A549 (cell line): ENCODE data around the gene ALKBH7.
A peak's percentile ranks its signal among the peaks of the same experiment; 100 is the strongest.

ENCODE experiments used
- CEBPB ChIP-seq, 2 experiments: fragments of >200 bp in 1 of 2; sonication (Bioruptor Twin) in 1 of 2; formaldehyde crosslinking in 1 of 2; IDR thresholded peaks; 2 replicates each; pipeline ENCODE4 v1.6.1; 2012 to 2016
- CTCF ChIP-seq: fragments of >200 bp; sonication (Bioruptor Twin); formaldehyde crosslinking; IDR thresholded peaks from 3 replicates; pipeline ENCODE4 v1.5.1; 2016
- JUN ChIP-seq, 2 experiments: fragments of >200 bp; sonication (Bioruptor Twin); formaldehyde crosslinking; IDR thresholded peaks; 2 replicates in 1 of 2; 3 replicates in 1 of 2; pipeline ENCODE4 v1.6.1; 2016 to 2017
- MAZ ChIP-seq: fragments of 150-350 bp; IDR thresholded peaks from 2 replicates; pipeline ENCODE4 v1.6.1; 2014; ENCODE audit warnings: antibody characterized with exemption, low read depth, low read length, borderline replicate concordance
- POLR2A ChIP-seq: IDR thresholded peaks from 2 replicates; pipeline ENCODE4 v1.6.1; 2012; ENCODE audit warnings: mild to moderate bottlenecking, low read length
- RAD21 ChIP-seq, 2 experiments: fragments of >200 bp in 1 of 2; sonication (Bioruptor Twin) in 1 of 2; formaldehyde crosslinking in 1 of 2; IDR thresholded peaks in 1 of 2; conservative IDR thresholded peaks in 1 of 2; 2 replicates in 1 of 2; 3 replicates in 1 of 2; pipeline ENCODE4 v1.6.1; 2012 to 2018; ENCODE audit warnings: inconsistent platforms in 1 of 2
- RARB ChIP-seq: fragments of 250-450 bp; sonication (Bioruptor Pico); IDR thresholded peaks from 2 replicates; pipeline ENCODE4 v1.8.0; 2021; ENCODE audit warnings: mild to moderate bottlenecking, moderate library complexity
- ZFP36 ChIP-seq: fragments of 450-650 bp; IDR thresholded peaks from 2 replicates; pipeline ENCODE4 v1.6.1; 2014; ENCODE audit warnings: borderline replicate concordance; ENCODE audit not compliant: partially characterized antibody

GRCh38 chr19:6417713-6418561 is 45.3 kb downstream of the ALKBH7 start:
- no peak for TF ChIP-seq JUN (IDR thresholded peaks at IDR 0.05)
- TF ChIP-seq RAD21 (conservative IDR thresholded peaks at IDR 0.05 in 1 of 2, IDR thresholded peaks at IDR 0.05 in 1 of 2): peak in 1 of 2 experiments; percentile 23; a peak in 2 of 5 replicates
- peak; percentile 30; the same call in 2 of the 3 replicates for TF ChIP-seq CTCF
- no peak for TF ChIP-seq RARB (CRISPR knock-in tag)
- TF ChIP-seq CEBPB (IDR thresholded peaks at IDR 0.05): no peak
- no peak for TF ChIP-seq MAZ
- TF ChIP-seq ZFP36: no peak
- no peak for TF ChIP-seq POLR2A
